Pons (tissue), 1 donor: ENCODE measurements around the gene RGL1.
"Not testable (repeated sequence)": the region's sequence is repeated elsewhere in the genome, so short reads cannot be mapped to it uniquely, and the experiment has no call there.

Experiments
- DNase-seq: peaks from one replicate; pipeline ENCODE4 v3.0.0-alpha.2; 2016; ENCODE audit warnings: low spot score

The RGL1 gene

DNA sequence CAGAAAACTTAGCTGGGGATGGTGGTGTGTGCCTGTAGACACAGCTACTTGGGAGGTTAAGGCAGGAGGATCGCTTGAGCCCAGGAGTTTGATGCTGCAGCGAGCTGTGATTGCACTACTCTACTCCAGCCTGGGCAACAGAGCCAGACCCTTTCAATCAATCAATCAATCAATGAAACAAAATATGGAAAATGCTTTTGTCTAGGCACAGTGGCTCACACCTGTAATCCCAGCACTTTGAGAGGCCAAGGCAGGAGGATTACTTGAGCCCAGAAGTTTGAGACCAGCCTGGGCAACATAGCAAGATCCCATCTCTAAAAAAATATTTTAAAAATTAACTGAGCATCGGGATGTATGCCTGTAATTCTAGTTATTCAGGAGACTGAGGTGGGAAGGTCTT is 19.0 kb upstream of the RGL1 start:
- DNase-seq, result not testable (repeated sequence)

DNA sequence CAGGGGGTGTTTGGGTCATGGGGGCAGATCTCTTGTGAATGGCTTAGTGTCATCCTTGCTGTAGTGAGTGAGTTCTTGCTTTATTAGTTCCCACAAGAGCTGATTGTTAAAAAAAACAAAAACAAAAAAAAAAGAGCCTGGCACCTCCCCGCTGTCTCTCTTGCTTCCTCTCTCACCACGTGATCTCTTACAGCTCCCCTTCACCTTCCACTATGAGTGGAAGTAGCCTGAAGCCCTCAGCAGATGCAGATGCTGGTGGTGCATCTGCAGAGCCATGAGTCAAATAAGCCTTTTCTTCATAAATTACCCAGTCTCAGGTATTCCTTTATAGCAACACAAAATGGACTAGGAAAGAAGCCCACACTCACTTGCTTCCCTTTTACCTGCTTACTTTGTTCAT is 17.2 kb upstream of the RGL1 start:
- no peak for DNase-seq

DNA sequence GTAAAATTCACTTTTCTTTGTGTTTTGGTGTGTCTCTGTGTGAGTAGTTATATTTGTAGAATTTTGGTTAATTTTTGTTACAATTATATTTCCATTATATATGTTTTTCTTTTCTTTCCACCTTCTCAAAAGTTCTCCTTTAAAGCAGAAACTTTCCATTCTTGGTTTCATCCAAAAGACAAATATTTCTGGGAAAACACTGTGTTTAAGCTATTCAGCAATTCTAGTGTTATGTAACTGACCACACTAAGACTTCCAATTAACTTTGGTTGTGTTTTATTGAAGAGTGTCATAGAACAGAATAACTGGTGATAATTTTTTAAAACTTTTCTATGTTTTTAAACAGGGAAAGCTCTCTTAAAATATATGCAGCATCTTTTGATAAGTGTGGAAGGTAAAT is 13.6 kb upstream of the RGL1 start:
- no peak for DNase-seq

DNA sequence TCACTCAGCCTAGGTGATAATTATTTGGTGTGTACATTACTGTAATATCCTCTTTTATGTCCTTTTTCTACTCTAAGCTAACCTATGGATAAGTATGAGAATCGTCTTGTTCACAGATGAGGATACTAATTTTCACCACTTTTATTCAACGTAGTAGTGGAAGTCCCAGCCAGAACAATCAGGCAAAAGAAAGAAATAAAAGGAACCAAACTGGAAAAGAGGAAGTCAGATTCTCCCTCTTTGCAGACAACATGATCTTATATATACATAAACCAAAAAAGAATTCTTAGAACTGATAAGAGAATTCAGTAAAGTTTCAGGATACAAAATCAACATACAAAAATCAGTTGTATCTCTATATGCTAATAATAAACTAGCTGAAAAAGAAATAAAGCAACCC is 12.6 kb upstream of the RGL1 start:
- no peak for DNase-seq

DNA sequence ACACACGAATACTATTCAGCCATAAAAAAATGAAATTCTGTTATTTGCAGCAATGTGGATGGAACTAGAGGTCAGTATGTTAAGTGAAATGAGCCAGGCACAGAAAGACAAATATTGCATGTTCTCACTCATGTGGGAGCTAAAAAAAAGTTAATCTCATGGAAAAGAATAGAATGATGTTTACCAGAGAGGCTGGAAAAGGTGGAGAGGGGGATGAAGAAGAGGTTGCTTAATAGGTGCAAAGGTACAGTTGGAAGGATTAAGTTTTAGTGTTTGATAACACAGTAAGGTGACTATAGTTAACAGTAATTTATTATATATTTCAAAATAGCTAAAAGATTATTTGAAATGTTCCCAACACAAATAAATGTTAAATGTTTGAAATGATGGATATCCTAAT is 10.8 kb upstream of the RGL1 start:
- DNase-seq, result no peak

DNA sequence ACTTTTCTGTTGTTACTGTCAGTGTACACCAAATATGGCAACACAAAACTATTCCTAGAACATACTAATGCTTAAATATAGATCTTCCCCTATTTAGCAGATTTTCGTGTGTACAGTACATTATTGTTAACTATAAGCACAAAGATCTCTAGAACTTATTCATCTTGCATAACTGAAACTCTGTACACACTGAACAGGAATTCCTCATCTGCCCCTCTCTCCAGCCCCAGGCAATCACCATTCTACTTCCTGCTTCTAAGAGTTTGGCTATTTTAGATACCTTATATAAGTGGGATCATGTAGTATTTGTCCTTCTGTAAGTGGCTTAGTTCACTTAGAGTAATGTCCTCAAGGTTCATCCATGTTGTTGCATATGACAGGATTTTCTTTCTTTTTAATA is 4.5 kb upstream of the RGL1 start:
- no peak for DNase-seq

DNA sequence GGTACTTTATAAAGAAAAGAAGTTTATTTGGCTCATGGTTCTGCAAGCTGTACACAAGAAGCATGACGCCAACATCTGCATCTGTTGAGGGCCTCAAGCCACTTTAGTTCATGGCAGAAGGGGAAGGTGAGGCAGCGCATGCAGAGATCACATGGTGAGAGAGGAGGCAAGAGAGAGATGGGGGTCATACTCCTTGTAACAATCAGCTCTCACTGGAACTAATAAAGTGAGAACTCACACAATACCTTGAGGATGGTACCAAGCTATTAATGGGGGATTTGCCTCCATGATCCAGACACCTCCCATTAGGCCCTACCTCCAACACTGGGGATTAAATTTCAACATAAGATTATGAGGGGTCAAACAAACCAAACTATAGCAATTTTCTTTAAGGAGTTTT is 3.3 kb upstream of the RGL1 start:
- DNase-seq, result no peak

DNA sequence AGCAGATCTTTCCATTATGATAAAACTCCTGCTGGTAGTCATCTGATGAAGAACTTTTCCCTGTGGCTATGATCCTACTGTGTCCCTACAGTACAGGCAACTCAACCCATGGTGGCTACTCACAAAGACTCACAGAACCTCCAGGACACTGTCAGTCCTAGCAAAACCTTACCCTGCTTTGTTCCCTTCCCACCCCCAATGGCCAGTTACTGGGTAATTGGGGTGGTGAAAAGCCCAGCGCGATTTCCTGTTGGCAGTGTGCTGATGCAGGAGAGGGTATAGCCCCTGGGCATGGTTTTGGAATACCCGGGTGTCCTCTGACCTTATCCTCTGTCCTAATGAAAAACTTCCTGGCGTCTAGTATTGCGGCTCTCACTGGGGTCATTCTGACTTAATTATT is 533 bp upstream of the RGL1 start:
- DNase-seq, result no peak

DNA sequence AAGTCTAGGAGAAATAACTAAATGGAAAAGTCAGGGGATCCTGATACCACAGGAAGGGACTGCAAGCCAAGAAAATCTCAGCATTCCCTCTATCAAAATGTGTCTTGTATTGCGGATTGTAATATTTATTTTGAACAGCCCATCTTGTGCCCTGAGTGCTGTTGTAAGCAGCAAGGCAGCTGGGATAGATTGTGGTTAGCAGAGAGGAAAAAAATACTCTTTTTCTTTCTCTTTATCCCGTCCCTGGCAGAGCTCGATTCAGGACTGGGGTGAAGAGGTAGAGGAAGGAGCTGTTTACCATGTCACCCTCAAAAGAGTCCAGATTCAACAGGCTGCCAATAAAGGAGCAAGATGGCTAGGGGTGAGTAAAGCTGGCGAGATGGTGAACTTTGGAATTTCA is 1.2 kb downstream of the RGL1 start:
- no peak for DNase-seq

DNA sequence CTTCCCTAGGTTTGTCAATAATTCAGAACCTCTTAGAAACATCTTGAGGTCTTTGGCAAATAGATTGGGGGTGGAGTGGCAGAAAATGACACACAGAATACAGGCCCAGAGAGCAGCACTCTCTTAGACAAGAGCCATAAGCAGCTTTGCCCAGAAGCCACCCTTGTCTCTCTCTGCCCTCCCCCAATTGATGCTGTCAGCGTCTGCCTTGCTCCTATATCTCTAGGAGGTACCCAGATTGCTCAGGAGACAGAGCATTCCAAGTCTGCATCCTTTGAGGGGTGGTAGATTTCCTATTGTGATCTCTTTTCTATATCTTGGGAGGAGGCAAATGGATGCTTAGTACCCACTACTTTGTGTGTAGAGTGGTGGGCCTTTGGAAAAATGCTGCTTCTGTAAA is 1.8 kb downstream of the RGL1 start:
- no peak for DNase-seq

DNA sequence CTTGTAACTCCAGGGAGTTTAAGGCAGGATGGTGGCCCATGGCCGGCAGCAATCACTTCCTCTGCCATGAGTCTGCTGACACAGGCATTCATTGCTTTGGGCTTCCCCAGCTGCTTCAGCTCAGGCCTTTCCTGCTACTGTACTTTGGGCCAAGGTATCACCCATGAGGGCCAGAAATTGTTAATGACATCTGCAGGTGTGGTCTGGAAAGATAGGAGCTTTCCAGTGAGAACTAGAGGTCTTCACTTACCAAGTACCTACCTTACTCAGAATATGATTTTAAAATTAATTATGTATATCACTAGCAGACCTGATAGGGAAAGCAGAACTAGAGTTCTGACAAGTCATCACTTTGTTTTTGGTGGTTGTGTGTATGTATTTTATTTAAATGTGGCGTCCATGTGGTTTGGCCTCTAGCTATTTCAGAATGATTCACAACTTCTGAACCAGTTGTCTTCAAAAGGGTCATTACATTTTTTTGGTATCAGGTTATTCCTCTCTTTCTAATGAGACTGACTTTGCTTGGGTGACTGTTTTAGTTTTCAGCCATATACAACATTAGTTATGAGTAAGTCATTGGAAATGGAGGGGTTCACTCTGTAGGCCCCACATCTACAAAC is 2.7 kb downstream of the RGL1 start:
- DNase-seq, result no peak

DNA sequence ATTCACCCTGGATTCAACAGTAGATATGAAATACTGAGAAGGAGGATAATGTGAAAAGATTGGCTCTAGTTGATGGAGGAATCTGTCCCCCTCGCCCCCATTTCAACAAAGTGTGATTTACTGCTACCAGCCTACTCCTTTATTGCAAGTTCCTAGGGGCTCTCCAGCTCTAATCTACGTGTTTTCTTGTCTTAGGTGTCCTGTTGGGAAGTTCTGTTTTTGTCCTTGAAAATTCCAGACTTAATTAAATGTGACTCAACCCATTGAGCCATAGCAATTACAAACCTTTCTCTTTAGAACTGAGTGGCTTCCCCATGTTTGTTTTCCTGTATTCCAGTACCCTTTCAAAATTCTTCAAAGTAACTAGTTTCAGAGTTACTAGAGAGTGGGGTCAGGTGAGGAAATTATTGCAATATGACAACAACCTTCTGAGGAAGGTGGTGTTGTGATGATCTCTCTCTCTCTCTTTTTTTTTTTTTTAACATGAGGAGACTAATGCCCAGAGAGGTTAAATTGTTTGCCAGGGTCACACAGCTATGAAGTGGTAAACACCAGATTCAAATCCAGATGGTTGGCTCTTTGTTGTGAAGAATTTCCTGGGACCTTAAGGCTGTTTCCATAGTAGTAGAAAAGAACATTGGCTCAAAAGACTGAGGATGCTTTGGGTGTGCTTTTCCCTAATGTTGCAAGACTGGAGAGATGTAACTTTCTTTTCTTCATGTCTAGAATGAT is 3.5 kb downstream of the RGL1 start:
- no peak for DNase-seq

DNA sequence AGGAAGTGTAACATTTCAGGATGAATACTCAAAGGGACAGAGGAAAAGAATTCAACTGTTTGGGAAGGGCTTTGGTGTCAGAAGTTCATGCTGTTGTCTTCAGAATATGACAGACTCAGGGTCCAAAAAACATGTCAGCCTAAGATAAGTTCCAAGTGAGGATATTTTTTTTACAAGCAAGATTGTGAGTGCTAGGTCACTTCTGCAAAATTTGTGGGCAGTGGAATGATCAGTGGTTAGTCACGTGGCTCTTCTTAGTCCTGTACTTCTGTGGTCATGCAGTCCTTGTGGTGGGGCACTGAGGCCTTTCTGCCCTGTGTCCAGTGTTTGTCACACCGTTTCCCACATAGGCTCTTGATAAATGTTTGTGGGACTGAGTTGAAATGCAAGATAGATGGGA is 5.2 kb downstream of the RGL1 start:
- DNase-seq, result no peak

DNA sequence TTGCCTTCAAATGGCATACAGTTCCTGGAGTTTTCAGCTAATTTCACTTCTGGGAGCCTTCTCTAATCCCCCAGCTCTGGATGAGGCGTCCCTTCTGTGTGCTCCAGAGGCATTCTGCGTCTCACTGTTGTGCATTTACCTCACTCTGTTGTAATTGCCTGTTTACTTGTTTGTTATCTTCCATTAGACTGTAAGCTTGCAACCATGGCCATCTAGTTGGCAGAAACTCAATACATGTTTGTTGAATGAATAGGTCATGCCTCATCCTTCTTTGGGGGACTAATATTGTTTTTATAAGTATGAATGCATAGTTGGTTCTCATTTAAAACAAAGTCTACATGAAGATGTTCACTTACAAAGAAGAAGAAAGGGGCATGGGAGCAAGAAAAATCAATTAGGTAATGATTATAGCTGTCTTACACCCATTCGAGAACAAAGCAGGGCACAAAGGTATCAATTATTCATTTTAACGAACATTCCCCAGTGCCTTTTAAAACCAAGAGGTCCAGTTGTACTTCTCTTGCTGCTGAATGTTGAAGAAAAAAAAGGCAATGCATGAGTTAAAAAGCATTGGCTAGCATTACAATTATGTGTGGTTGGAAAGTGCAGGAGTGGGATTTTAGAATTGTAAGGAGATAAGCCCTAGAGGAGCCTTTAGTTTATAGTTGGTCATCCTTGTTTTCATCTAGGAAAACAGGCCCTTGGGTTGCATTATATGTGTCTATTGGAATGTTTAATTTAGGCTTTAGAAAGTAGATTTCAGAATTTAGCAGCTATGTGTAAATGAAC is 6.0 kb downstream of the RGL1 start:
- DNase-seq, result no peak

DNA sequence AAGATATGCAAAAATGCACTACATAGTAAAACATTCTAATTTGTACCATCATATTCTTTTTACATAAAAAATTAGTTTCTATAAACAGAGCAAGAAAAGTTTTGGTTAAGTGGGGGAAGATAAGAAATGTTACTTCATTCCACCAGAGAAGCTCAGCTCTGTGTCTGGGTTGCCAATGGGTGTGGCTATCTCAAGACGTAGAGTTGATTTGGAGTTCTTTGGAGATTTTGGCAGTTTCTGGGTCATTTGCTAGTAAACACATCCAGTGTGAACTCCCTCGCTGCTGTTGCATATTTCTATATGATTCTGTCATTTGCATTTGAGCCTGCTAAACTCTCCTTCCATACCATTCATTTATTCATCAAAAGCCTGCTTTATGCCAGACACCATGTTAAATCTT is 7.2 kb downstream of the RGL1 start:
- no peak for DNase-seq

DNA sequence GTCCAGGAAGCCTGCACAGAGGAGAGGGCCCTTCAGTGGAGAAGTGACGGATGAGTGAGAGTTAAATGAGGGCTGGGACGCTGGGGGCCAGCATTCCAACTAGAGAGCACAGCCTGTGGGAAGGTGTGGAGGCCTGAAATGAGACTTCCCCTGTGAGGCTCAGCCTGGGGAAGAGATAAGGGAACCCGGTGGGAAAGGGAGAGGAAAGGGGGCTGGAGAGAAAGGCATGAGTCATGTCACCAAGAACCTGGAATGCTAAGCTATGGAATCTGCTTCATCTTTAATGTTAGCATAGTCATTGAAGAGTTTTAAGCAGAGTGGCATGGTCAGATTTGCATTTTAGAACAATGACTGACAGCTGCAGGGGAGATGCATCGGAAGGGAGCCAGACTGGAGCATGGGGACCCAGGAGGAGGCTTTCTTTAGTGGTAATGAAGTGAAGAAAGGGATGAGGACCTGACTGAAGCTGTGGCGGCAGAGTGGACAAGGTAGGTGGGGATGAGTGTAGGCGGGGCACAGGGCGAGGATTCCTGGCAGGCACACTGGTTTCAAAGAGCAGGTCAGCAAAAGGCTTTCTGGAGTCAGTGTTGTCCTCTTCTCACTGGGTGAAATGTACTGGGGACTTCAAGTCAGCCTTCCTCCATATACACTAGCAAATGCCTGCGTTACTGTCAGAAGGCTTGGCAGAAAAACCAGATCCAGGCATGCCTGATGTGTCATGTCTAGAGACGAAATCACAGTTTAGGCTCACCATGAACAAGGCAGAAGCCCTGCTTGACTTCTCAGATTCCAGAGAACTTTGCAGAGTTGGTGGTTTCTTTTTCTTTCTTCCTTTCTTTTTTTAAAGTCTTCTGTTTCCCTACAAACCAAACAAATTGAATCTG is 8.0 kb downstream of the RGL1 start:
- DNase-seq, result no peak

DNA sequence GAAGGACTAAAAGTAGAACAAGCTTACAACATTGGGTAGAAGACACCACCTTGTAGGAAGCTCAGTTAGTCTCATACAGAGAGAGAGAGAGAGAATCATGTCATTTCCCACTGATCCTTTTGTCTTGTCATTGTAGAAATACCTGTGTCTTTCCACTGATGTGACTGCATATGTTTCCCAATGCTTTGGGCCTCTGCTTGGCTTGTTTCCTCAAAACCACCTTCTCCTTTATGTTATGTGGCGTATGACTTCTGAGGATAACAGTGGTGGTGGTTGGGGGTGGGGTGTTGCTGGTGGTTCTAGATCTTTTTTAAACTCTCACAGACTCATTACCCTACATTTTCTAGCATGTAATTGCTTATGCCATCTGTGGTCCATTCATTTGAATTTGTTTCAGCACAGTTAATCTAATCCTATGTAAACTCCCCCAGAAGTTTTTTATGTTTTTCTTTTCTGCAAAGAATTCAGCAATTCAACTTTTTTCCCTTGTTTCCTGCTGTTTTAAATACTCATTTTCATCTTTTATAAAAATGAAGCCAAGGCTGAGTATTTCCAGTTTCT is 9.3 kb downstream of the RGL1 start:
- DNase-seq, result no peak

DNA sequence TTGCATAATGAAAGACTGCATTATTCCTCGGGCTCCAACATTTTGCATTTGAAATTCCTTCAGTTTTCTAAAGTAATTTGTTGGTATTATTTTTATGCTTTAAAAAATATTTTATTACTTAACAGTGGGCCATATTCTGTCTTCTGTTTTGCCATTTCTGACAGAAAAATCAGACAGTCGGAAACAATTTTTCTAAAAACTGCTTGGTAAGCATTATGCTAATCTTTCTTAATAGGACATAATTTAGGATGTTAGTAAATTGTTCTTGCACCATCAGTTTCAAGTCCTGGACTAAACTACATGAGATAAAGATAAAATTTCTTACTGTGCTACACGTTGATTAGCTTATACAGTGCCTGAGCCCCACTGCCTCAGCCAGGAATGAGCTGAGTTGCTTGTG is 11.2 kb downstream of the RGL1 start:
- DNase-seq, result no peak

DNA sequence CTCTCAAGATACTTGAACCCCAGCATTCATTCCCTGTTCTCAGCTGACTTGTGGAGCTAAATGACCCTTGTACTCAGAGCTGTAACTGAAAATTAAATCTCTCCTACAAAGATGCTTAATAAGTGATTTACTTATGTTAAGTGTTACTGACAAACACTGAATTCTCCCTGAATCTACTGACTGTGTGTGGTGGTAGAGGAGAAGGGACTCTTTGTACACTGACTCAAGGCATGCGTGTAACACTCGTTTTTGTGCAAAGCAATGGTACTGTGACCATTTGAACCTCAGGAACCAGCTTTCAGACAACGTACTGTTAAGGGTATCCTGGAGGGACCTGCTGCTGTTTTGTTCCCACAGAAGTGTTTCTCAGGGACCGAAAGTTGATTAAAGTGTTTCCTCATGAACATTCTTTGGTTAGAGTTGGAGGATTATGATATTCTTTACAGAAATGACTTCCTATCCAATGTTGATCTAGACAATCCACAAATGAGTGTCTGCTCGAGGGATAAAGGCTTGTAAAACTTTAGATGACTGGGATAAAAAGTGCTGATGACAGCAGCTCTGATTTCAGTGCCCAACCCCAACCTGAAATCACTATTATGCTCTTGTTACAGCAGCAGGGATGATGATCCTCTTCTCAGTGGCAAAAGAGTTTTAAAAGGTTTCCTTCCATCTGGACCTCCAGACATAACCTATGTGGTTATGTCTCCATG is 12.8 kb downstream of the RGL1 start:
- DNase-seq, result peak; percentile 84

DNA sequence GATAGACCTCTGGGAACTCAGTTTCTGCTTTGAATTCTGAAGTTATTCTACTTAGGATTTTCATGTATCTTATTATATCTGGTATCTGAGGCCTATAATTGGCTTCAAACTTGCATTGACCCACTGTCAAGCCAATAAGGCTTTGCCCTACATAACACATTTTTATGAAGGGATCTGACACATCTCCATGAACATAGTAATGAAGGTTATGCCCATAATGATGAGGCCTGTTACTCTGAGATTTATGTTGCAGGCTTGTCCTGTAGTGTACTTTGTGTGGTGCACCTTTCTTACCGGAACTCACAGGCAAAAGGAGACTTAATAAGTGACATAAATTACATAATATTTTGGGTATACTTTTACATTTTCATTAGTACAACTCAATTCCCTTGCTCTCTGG is 14.1 kb downstream of the RGL1 start:
- DNase-seq, result no peak

DNA sequence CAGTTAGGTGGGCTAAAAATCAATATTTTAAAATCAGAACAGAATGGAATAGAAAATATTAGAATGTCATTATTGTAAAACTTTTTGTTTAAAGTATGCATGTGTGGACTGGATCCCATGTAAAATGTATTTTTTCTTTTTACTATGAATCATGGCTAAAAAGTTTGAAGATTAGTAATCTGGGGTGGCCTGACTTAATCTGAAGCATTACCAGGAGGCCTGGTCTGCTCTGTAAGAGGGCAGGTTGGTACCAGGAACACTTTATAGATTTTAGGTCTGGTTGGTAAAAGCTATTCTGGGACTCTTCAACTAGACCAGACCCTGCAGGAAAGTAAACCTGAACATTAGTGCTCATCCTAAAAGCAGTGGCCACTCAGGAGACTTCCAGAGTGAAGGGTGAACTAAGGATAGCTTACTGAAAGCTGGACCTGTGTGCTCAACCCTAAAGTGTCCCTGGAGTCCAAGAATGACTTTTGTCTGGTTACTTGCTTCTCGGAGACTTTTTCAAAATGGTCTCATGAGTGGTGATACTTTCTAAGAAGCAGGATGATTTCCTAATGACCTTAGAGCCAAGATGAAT is 16.5 kb downstream of the RGL1 start:
- no peak for DNase-seq
